Suprapubic skin (tissue), 4 donors: Measurements from ENCODE around the gene ASXL3. TPM values are rescaled to one million over a fixed set of nuclear protein-coding genes. Genes with fewer than 3 reads are reported as not detected.

ENCODE experiments used
- DNase-seq, 2 donors: peaks; one replicate each; pipeline ENCODE4 v3.0.0-alpha.2; 2019; ENCODE audit warnings: low spot score in 2 of 2
- H3K27ac ChIP-seq: fragments of 200-600 bp; sonication (generic); one replicate; pipeline ENCODE4 v1.5.1; 2019
- H3K27me3 ChIP-seq: fragments of 200-600 bp; sonication (generic); one replicate; pipeline ENCODE4 v1.5.1; 2019
- H3K36me3 ChIP-seq: fragments of 200-600 bp; sonication (generic); one replicate; pipeline ENCODE4 v1.5.1; 2019
- H3K4me1 ChIP-seq: fragments of 200-600 bp; sonication (generic); one replicate; pipeline ENCODE4 v1.5.1; 2019
- H3K4me3 ChIP-seq: fragments of 200-600 bp; sonication (generic); one replicate; pipeline ENCODE4 v1.5.1; 2019; ENCODE audit warnings: mild to moderate bottlenecking
- H3K9me3 ChIP-seq: fragments of 200-600 bp; sonication (generic); one replicate; pipeline ENCODE4 v1.5.1; 2019
- EP300 ChIP-seq: sonication (generic); formaldehyde crosslinking; IDR thresholded peaks from one replicate; pipeline ENCODE4 v1.6.1; 2017; ENCODE audit warnings: antibody characterized with exemption
- POLR2A ChIP-seq, 2 donors: fragments of 450-650 bp; IDR thresholded peaks; one replicate each; pipeline ENCODE4 v1.6.1; 2017; ENCODE audit warnings: antibody characterized with exemption in 2 of 2, mild to moderate bottlenecking in 2 of 2, moderate library complexity in 2 of 2
- POLR2AphosphoS5 ChIP-seq, 3 donors: sonication (generic); formaldehyde crosslinking; IDR thresholded peaks; one replicate each; pipeline ENCODE4 v1.6.1; 2017; ENCODE audit warnings: antibody characterized with exemption in 3 of 3
- WGBS: methylation state at CpG from one replicate; pipeline ENCODE4 v1.1.5; 2018; 5-methylcytosine and 5-hydroxymethylcytosine counted together
- total RNA-seq, 4 donors: library from RNA; depleted of rRNA; stranded (reverse); fragments of >200 nt; gene quantifications; one replicate each; pipeline ENCODE4 v1.1.0, GENCODE V29; 2016
- TF ChIP-seq, protein P1 (sequence below), 2 donors: fragments of 200-600 bp in 1 of 2; fragments of 450-650 bp in 1 of 2; sonication (generic) in 1 of 2; IDR thresholded peaks; one replicate each; pipeline ENCODE4 v1.5.1; 2016 to 2019; ENCODE audit warnings: antibody characterized with exemption in 2 of 2, mild to moderate bottlenecking in 1 of 2, moderate library complexity in 1 of 2

ASXL3 gene
- total RNA-seq, 4 donors from 2014 or later, result 0.10 to 2.0 (median 0.70) TPM

DNA sequence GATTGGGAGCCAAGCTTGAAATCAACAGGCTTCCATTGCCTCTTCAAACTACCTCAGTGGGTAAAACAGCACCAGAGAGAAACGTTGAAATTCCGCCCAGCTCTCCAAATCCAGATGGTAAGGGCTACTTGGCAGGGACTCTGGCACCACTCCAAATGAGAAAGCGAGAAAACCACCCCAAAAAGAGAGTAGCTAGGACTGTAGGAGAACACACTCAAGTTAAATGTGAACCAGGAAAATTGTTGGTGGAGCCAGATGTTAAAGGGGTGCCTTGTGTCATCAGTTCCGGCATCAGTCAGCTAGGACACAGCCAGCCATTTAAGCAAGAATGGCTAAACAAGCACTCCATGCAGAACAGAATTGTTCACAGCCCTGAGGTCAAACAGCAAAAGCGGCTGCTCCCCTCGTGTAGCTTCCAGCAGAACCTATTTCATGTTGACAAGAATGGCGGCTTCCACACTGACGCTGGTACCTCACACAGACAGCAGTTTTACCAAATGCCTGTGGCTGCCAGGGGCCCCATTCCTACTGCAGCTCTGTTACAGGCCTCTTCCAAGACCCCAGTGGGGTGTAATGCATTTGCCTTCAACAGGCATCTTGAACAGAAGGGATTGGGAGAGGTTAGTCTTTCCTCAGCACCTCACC, 167.3 kb downstream of the ASXL3 start:
- DNase-seq, result no peak
- Histone ChIP-seq H3K27me3 (no peaks in the 10 kb centered on the region), H3K4me1 (no peaks in the 10 kb centered on the region), H3K27ac (no peak overlapping the region), H3K9me3 (no peaks in the 10 kb centered on the region), H3K36me3 (no peaks in the 10 kb centered on the region), H3K4me3 (no peak overlapping the region)
- 88% methylated on average over 6 of the region's 8 CpGs for WGBS
- TF ChIP-seq, protein P1, sequence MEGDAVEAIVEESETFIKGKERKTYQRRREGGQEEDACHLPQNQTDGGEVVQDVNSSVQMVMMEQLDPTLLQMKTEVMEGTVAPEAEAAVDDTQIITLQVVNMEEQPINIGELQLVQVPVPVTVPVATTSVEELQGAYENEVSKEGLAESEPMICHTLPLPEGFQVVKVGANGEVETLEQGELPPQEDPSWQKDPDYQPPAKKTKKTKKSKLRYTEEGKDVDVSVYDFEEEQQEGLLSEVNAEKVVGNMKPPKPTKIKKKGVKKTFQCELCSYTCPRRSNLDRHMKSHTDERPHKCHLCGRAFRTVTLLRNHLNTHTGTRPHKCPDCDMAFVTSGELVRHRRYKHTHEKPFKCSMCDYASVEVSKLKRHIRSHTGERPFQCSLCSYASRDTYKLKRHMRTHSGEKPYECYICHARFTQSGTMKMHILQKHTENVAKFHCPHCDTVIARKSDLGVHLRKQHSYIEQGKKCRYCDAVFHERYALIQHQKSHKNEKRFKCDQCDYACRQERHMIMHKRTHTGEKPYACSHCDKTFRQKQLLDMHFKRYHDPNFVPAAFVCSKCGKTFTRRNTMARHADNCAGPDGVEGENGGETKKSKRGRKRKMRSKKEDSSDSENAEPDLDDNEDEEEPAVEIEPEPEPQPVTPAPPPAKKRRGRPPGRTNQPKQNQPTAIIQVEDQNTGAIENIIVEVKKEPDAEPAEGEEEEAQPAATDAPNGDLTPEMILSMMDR (IDR thresholded peaks at IDR 0.05), result no peak
- no peak for TF ChIP-seq POLR2A (IDR thresholded peaks at IDR 0.05)
- no peak for TF ChIP-seq POLR2AphosphoS5 (IDR thresholded peaks at IDR 0.05)
- TF ChIP-seq EP300, result no peak

GRCh38 chr18:33745871-33746545, 168.0 kb downstream of the ASXL3 start:
- WGBS, result 88% methylated on average over 15 of the region's 16 CpGs
- TF ChIP-seq, protein P1 (IDR thresholded peaks at IDR 0.05), result no peak
- TF ChIP-seq EP300, result no peak
- TF ChIP-seq POLR2A (IDR thresholded peaks at IDR 0.05), result no peak
- no peak for TF ChIP-seq POLR2AphosphoS5 (IDR thresholded peaks at IDR 0.05)

DNA sequence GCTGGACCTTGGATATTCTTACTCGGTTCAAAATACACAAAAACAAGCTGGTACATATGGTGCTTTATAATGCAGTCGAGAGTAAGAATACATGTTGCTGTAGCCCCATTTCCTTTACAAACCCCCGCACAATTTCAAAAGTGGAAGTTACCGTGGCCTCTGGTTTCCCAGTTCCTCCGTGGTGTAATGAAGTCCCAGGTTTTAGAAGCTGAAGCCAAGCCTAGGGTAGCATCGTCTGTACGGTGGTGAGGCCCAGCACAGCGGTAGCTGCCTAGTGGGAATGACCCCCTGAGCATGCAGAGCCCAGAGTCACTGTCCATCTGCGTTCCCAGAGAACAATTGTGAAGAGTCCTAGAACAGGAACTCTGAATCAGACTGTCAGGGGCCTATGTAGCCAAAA, 171.8 kb downstream of the ASXL3 start:
- Histone ChIP-seq H3K36me3 (no peaks in the 10 kb centered on the region), H3K27ac (no peak overlapping the region), H3K4me1 (no peaks in the 10 kb centered on the region), H3K27me3 (no peaks in the 10 kb centered on the region), H3K4me3 (no peak overlapping the region), H3K9me3 (no peaks in the 10 kb centered on the region)
- no peak for DNase-seq
- TF ChIP-seq EP300, result no peak
- no peak for TF ChIP-seq POLR2A (IDR thresholded peaks at IDR 0.05)
- TF ChIP-seq, protein P1 (IDR thresholded peaks at IDR 0.05), result no peak
- no peak for TF ChIP-seq POLR2AphosphoS5 (IDR thresholded peaks at IDR 0.05)
- WGBS, result 69% methylated on average over 9 of the region's 9 CpGs

More at GRCh38 chr18:33745871-33746545, 168.0 kb downstream of the ASXL3 start:
- Histone ChIP-seq H3K36me3 (no peaks in the 10 kb centered on the region), H3K4me1 (no peaks in the 10 kb centered on the region), H3K27me3 (no peaks in the 10 kb centered on the region), H3K27ac (no peak overlapping the region), H3K4me3 (no peak overlapping the region), H3K9me3 (no peaks in the 10 kb centered on the region)
- no peak for DNase-seq

DNA sequence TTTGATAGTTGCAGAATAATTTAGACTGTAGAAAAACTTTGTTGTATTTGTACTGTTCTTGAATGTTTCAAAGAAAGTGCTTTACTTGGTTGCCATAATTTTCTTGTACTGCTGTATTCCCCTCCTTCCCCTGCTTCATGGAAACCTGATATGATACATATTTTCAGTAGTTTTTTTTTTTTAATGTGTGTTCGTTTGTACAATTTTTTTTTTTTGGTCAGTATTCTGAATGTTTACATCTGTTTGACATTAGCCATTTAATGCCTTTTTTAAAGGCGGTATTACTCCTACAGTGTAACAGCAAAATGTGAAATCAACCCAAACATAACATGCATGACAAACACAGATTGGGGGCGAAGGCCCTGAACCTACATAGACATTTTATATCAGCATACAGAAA, 172.3 kb downstream of the ASXL3 start:
- H3K27me3 ChIP-seq, result no peaks in the 10 kb centered on the region
- H3K4me3 ChIP-seq, result no peak overlapping the region
- TF ChIP-seq, protein P1 (IDR thresholded peaks at IDR 0.05), result no peak
- TF ChIP-seq POLR2A (IDR thresholded peaks at IDR 0.05) (no peak), EP300 (no peak), POLR2AphosphoS5 (IDR thresholded peaks at IDR 0.05) (no peak)
- H3K36me3 ChIP-seq, result no peaks in the 10 kb centered on the region
- H3K4me1 ChIP-seq, result no peaks in the 10 kb centered on the region
- no peaks in the 10 kb centered on the region for H3K9me3 ChIP-seq
- DNase-seq, result no peak
- WGBS, result 56% methylated on average over 3 of the region's 3 CpGs
- H3K27ac ChIP-seq, result no peak overlapping the region

DNA sequence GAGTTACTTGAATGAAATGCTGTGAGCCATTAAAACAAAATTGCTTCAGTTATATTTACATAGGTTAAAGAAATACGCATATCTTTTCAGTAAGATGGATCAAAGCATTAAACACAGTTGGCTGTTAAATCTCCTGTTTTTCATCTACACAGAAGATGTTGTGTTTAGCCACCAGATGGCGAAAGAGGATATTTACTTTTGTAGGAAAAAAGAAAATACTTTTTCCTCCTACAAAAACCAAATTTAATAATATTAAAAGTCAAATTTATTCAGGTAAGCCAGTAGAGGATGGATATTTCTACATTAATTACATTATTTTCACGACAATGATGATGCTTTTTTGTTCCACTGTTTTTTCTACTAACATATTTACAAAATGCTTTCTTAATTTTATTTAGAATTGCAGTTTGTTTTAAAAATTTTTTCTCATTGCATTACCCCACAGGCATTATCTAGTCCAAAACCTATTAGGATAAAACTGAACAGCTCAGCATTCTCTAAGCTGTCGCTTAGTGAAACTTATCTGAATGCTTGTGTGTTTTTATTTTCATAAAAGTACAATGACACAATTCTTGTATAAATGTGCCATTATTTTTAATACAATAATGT, 173.7 kb downstream of the ASXL3 start:
- TF ChIP-seq POLR2A (IDR thresholded peaks at IDR 0.05), result no peak
- TF ChIP-seq EP300, result no peak
- TF ChIP-seq, protein P1 (IDR thresholded peaks at IDR 0.05), result no peak
- no peak for TF ChIP-seq POLR2AphosphoS5 (IDR thresholded peaks at IDR 0.05)
- H3K4me1 ChIP-seq, result no peaks in the 10 kb centered on the region
- DNase-seq, result no peak
- H3K4me3 ChIP-seq, result no peak overlapping the region
- no peak overlapping the region for H3K27ac ChIP-seq
- WGBS, result 30% methylated on average over 4 of the region's 4 CpGs
- no peaks in the 10 kb centered on the region for H3K36me3 ChIP-seq
- H3K27me3 ChIP-seq, result no peaks in the 10 kb centered on the region
- no peaks in the 10 kb centered on the region for H3K9me3 ChIP-seq
